Measurements from ENCODE around the gene ANKRD17.

DNA sequence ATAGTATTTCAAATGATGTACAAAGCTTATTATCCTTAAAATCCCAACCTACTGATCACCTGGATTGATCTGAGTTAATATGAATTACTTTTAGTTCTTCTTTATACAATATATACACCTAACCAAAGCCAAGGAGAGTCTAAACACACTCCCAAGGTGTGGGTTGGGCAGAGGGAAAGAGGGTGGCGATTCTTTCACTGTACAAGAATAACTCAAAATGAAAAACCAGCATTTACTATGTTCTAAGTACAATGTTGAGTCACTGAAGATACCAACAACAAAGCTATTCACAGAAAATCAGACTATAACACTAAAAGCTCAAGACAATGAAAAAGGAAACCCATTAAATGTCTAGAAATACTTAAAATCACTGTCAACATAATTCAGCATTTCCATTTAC lies 46.6 kb downstream of the ANKRD17 start:
- TF ChIP-seq, protein P1, sequence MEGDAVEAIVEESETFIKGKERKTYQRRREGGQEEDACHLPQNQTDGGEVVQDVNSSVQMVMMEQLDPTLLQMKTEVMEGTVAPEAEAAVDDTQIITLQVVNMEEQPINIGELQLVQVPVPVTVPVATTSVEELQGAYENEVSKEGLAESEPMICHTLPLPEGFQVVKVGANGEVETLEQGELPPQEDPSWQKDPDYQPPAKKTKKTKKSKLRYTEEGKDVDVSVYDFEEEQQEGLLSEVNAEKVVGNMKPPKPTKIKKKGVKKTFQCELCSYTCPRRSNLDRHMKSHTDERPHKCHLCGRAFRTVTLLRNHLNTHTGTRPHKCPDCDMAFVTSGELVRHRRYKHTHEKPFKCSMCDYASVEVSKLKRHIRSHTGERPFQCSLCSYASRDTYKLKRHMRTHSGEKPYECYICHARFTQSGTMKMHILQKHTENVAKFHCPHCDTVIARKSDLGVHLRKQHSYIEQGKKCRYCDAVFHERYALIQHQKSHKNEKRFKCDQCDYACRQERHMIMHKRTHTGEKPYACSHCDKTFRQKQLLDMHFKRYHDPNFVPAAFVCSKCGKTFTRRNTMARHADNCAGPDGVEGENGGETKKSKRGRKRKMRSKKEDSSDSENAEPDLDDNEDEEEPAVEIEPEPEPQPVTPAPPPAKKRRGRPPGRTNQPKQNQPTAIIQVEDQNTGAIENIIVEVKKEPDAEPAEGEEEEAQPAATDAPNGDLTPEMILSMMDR (IDR thresholded peaks at IDR 0.05; ENCODE audit: insufficient read depth, low read depth, low read length): no peak
- no peak for TF ChIP-seq EZH2 (IDR thresholded peaks at IDR 0.05; ENCODE audit: insufficient read depth, low read length)
